HepG2 (cell line): Measurements from ENCODE around the gene SART1. TPM values are rescaled to one million over a fixed set of nuclear protein-coding genes. Genes with fewer than 3 reads are reported as not detected.

Experiments used
- AGO2 ChIP-seq: fragments of 200-400 bp; formaldehyde crosslinking; optimal IDR thresholded peaks from 2 replicates; pipeline ENCODE3; 2017; ENCODE audit warnings: mild to moderate bottlenecking, low read depth, low read length, moderate library complexity
- BCL6 ChIP-seq: IDR thresholded peaks from 2 replicates; pipeline ENCODE4 v1.6.1; 2016; ENCODE audit warnings: missing genetic modification reagents, missing compliant biosample characterization
- CC2D1A ChIP-seq: sonication (generic); formaldehyde crosslinking; IDR thresholded peaks from 2 replicates; pipeline ENCODE4 v1.8.1; 2023; ENCODE audit warnings: mild to moderate bottlenecking, missing genetic modification reagents
- ERF ChIP-seq: IDR thresholded peaks from 2 replicates; pipeline ENCODE4 v1.6.1; 2018; ENCODE audit warnings: missing biosample characterization, missing genetic modification reagents
- GLI4 ChIP-seq: sonication (generic); formaldehyde crosslinking; IDR thresholded peaks from 2 replicates; pipeline ENCODE4 v1.5.1; 2020; ENCODE audit warnings: missing genetic modification reagents, mild to moderate bottlenecking, moderate library complexity, borderline replicate concordance
- HCFC1 ChIP-seq: fragments of 150-350 bp; IDR thresholded peaks from 2 replicates; pipeline ENCODE4 v1.6.1; 2014; ENCODE audit warnings: low read depth, low read length
- HMG20B ChIP-seq: conservative IDR thresholded peaks from 2 replicates; pipeline ENCODE4 v1.6.1; 2016; ENCODE audit warnings: missing genetic modification reagents, missing compliant biosample characterization
- MATR3 ChIP-seq: sonication (generic); formaldehyde crosslinking; IDR thresholded peaks from 2 replicates; pipeline ENCODE4 v1.4.0; 2020; ENCODE audit warnings: missing genetic modification reagents
- NFE2L1 ChIP-seq: sonication (generic); formaldehyde crosslinking; IDR thresholded peaks from 2 replicates; pipeline ENCODE4 v1.4.0; 2020; ENCODE audit warnings: missing genetic modification reagents, mild to moderate bottlenecking, borderline replicate concordance
- NR3C1 ChIP-seq: sonication (generic); formaldehyde crosslinking; IDR thresholded peaks from 2 replicates; pipeline ENCODE4 v1.4.0; 2020; ENCODE audit warnings: missing genetic modification reagents
- SMARCC2 ChIP-seq: fragments of 450-650 bp; IDR thresholded peaks from 2 replicates; pipeline ENCODE4 v1.6.1; 2017; ENCODE audit warnings: antibody characterized with exemption, mild to moderate bottlenecking
- ZNF460 ChIP-seq: sonication (generic); formaldehyde crosslinking; IDR thresholded peaks from 2 replicates; pipeline ENCODE4 v1.5.1; 2020; ENCODE audit warnings: missing genetic modification reagents, mild to moderate bottlenecking, borderline replicate concordance
- ZNF556 ChIP-seq: sonication (generic); formaldehyde crosslinking; IDR thresholded peaks from 2 replicates; pipeline ENCODE4 v1.4.0; 2020; ENCODE audit warnings: mild to moderate bottlenecking, missing genetic modification reagents, borderline replicate concordance
- polyA plus RNA-seq, 8 experiments: library from polyadenylated mRNA; depleted of rRNA in 3 of 8; stranded (reverse) in 7 of 8; unstranded in 1 of 8; fragments of >200 nt; fragmentation: Illumina TruSeq in 4 of 8; extraction: Trizol in 4 of 8; gene quantifications; 2 replicates each; pipeline versions ENCODE4 v1.2.1 to v1.2.3, GENCODE V29; 2011 to 2016; ENCODE audit warnings: low read depth in 4 of 8, missing spikeins in 1 of 8, mixed read lengths in 1 of 8; ENCODE audit not compliant: insufficient read depth in 1 of 8
- total RNA-seq, 5 experiments: library from RNA; depleted of rRNA; stranded (reverse); fragments of >200 nt; fragmentation: Illumina TruSeq; extraction: Trizol; gene quantifications; 2 replicates each; pipeline ENCODE4 v1.2.3, GENCODE V29; 2016; ENCODE audit warnings: low read depth in 1 of 5
- TF ChIP-seq, protein P1 (sequence below): sonication (generic); formaldehyde crosslinking; IDR thresholded peaks from 2 replicates; pipeline ENCODE4 v1.4.0; 2020; ENCODE audit warnings: mild to moderate bottlenecking, missing genetic modification reagents, borderline replicate concordance
- TF ChIP-seq, protein P2 (sequence below): fragments of 450-650 bp; IDR thresholded peaks from 2 replicates; pipeline ENCODE4 v1.6.1; 2016
- TF ChIP-seq, protein P3 (sequence below): sonication (generic); formaldehyde crosslinking; IDR thresholded peaks from 2 replicates; pipeline ENCODE4 v1.5.0; 2020; ENCODE audit warnings: missing genetic modification reagents, mild to moderate bottlenecking, borderline replicate concordance
- TF ChIP-seq, protein P4 (sequence below): sonication (generic); formaldehyde crosslinking; IDR thresholded peaks from 2 replicates; pipeline ENCODE4 v1.4.0; 2020; ENCODE audit warnings: missing genetic modification reagents
- TF ChIP-seq, protein P5 (sequence below): sonication (generic); formaldehyde crosslinking; IDR thresholded peaks from 2 replicates; pipeline ENCODE4 v1.4.0; 2020; ENCODE audit warnings: mild to moderate bottlenecking, missing genetic modification reagents
- TF ChIP-seq, protein P6 (sequence below): sonication (generic); formaldehyde crosslinking; IDR thresholded peaks from 2 replicates; pipeline ENCODE4 v1.8.1; 2023; ENCODE audit warnings: mild to moderate bottlenecking, missing genetic modification reagents

The SART1 gene
- total and polyA plus RNA-seq, 2 of the 13 experiments (the other 11 are each of a cell fraction or from before 2014, with no cell fraction given), result 11.3 to 22.5 TPM

DNA sequence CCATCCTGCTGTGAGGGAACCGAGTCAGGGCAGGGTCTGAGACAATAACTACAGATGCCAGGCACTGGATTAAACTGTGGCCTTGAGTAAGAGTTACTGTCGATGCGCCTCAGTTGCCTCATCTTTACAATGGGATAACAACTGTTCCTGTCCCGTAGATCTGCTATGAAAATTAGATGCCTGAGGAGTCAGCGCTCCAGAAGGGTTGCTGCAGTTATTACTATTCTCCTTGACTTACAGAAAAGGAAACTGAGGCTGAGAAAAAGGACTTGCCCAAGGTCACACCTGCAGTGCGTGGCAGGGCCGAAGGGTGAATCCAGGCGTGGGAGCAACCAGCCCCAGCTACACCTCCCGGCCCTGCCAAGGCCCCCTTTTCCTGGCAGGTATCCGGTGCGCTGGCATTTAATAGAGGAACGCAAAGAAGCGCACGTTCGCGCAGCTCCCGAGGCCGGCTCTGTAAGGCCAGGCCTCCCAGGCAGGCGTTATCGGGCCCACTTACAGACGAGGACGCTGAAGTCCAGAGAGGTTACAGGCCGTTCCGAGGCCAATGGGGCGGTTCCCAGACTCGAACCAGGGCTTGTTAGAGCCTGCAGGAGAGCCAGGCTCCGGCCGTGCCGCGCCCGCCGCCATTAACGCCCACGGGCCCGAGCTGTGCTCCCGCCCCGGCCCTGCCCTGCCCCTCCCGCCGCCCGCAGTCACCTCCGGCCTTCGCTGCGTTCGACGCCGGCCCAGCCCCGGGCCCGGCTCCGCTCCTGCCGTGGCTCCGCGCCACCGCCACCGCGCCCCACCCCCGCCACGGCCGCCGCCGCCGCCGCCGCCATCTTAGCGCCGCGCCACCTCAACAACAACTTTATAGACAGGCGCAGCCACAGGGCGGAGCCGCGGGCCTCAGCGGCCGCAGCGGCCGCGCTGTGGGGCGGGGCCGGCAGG is 43.1 kb upstream of the SART1 start, which contains the start of gene C11orf68 (continued):
- TF ChIP-seq, protein P1, sequence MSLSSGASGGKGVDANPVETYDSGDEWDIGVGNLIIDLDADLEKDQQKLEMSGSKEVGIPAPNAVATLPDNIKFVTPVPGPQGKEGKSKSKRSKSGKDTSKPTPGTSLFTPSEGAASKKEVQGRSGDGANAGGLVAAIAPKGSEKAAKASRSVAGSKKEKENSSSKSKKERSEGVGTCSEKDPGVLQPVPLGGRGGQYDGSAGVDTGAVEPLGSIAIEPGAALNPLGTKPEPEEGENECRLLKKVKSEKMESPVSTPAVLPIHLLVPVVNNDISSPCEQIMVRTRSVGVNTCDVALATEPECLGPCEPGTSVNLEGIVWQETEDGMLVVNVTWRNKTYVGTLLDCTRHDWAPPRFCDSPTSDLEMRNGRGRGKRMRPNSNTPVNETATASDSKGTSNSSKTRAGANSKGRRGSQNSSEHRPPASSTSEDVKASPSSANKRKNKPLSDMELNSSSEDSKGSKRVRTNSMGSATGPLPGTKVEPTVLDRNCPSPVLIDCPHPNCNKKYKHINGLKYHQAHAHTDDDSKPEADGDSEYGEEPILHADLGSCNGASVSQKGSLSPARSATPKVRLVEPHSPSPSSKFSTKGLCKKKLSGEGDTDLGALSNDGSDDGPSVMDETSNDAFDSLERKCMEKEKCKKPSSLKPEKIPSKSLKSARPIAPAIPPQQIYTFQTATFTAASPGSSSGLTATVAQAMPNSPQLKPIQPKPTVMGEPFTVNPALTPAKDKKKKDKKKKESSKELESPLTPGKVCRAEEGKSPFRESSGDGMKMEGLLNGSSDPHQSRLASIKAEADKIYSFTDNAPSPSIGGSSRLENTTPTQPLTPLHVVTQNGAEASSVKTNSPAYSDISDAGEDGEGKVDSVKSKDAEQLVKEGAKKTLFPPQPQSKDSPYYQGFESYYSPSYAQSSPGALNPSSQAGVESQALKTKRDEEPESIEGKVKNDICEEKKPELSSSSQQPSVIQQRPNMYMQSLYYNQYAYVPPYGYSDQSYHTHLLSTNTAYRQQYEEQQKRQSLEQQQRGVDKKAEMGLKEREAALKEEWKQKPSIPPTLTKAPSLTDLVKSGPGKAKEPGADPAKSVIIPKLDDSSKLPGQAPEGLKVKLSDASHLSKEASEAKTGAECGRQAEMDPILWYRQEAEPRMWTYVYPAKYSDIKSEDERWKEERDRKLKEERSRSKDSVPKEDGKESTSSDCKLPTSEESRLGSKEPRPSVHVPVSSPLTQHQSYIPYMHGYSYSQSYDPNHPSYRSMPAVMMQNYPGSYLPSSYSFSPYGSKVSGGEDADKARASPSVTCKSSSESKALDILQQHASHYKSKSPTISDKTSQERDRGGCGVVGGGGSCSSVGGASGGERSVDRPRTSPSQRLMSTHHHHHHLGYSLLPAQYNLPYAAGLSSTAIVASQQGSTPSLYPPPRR (CRISPR knock-in tag), result no peak
- TF ChIP-seq GLI4 (CRISPR knock-in tag), result no peak
- TF ChIP-seq, protein P2, sequence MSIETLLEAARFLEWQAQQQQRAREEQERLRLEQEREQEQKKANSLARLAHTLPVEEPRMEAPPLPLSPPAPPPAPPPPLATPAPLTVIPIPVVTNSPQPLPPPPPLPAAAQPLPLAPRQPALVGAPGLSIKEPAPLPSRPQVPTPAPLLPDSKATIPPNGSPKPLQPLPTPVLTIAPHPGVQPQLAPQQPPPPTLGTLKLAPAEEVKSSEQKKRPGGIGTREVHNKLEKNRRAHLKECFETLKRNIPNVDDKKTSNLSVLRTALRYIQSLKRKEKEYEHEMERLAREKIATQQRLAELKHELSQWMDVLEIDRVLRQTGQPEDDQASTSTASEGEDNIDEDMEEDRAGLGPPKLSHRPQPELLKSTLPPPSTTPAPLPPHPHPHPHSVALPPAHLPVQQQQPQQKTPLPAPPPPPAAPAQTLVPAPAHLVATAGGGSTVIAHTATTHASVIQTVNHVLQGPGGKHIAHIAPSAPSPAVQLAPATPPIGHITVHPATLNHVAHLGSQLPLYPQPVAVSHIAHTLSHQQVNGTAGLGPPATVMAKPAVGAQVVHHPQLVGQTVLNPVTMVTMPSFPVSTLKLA, result no peak
- no peak for TF ChIP-seq BCL6 (CRISPR knock-in tag)
- no peak for TF ChIP-seq ERF (CRISPR knock-in tag)
- no peak for TF ChIP-seq SMARCC2
- TF ChIP-seq, protein P3, sequence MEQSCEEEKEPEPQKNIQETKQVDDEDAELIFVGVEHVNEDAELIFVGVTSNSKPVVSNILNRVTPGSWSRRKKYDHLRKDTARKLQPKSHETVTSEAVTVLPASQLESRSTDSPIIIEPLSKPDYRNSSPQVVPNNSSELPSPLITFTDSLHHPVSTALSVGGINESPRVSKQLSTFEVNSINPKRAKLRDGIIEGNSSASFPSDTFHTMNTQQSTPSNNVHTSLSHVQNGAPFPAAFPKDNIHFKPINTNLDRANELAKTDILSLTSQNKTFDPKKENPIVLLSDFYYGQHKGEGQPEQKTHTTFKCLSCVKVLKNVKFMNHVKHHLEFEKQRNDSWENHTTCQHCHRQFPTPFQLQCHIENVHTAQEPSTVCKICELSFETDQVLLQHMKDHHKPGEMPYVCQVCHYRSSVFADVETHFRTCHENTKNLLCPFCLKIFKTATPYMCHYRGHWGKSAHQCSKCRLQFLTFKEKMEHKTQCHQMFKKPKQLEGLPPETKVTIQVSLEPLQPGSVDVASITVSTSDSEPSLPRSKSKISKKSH (CRISPR knock-in tag), result no peak
- TF ChIP-seq NFE2L1 (CRISPR knock-in tag), result no peak
- TF ChIP-seq, protein P4, sequence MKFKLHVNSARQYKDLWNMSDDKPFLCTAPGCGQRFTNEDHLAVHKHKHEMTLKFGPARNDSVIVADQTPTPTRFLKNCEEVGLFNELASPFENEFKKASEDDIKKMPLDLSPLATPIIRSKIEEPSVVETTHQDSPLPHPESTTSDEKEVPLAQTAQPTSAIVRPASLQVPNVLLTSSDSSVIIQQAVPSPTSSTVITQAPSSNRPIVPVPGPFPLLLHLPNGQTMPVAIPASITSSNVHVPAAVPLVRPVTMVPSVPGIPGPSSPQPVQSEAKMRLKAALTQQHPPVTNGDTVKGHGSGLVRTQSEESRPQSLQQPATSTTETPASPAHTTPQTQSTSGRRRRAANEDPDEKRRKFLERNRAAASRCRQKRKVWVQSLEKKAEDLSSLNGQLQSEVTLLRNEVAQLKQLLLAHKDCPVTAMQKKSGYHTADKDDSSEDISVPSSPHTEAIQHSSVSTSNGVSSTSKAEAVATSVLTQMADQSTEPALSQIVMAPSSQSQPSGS (CRISPR knock-in tag), result no peak
- no peak for TF ChIP-seq NR3C1 (CRISPR knock-in tag)
- no peak for TF ChIP-seq CC2D1A
- no peak for TF ChIP-seq AGO2
- TF ChIP-seq ZNF556 (CRISPR knock-in tag), result no peak
- TF ChIP-seq HCFC1, result no peak
- TF ChIP-seq, protein P5, sequence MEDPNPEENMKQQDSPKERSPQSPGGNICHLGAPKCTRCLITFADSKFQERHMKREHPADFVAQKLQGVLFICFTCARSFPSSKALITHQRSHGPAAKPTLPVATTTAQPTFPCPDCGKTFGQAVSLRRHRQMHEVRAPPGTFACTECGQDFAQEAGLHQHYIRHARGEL, result no peak
- TF ChIP-seq HMG20B (CRISPR knock-in tag), result no peak
- TF ChIP-seq ZNF460 (CRISPR knock-in tag), result no peak
- no peak for TF ChIP-seq MATR3 (CRISPR knock-in tag)
- TF ChIP-seq, protein P6, sequence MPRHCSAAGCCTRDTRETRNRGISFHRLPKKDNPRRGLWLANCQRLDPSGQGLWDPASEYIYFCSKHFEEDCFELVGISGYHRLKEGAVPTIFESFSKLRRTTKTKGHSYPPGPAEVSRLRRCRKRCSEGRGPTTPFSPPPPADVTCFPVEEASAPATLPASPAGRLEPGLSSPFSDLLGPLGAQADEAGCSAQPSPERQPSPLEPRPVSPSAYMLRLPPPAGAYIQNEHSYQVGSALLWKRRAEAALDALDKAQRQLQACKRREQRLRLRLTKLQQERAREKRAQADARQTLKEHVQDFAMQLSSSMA (CRISPR knock-in tag), result no peak
